HG03039 (cell line): ENCODE results near the gene F5.
A peak's percentile ranks its signal among the peaks of the same experiment; 100 is the strongest.
"Not testable (repeated sequence)": the region's sequence is repeated elsewhere in the genome, so short reads cannot be mapped to it uniquely, and the experiment has no call there.

Experiments used
- ATAC-seq: cut with Tn5 transposase; IDR thresholded peaks from one replicate; pipeline ENCODE4 v1.9.1; 2021; ENCODE audit warnings: mild to moderate bottlenecking, moderate library complexity; ENCODE audit not compliant: unreplicated experiment

The F5 gene

DNA sequence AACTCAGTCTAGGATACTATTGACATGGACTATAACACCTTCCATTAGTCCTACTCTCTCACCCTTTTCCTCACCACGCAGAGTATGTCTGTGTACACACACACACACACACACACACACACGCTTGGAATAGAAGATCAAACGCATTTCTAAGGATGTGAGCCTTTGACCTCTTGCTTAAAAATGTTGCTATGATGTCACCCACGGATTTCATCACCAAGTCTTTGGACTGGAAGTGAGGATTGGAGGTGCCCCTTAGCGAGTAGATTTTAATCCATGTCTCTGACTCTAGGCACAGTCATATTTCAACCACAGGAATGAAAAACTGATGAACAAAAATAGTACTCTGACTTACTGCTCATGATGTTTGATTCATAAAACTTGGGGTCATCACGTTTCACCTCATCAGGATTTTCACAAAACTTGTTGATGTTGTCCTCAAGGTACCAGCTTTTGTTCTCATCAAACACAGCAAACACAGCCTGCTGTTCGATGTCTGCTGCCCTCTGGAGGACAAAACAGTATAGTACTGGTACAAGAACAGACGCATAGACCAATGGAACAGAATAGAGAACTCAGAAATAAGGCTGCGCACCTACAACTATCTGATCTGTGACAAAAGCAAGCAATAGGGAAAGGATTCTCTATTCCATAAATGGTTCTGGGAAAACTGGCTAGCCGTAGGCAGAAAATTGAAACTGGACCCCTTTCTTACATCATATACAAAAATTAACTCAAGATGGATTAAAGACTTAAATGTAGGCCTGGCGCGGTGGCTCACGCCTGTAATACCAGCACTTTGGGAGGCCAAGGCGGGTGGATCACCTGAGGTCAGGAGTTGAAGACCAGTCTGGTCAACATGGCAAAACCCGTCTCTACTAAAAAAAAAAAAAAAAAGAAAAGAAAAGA lies 39.9 kb downstream of the F5 start:
- peak; percentile 63 for ATAC-seq

DNA sequence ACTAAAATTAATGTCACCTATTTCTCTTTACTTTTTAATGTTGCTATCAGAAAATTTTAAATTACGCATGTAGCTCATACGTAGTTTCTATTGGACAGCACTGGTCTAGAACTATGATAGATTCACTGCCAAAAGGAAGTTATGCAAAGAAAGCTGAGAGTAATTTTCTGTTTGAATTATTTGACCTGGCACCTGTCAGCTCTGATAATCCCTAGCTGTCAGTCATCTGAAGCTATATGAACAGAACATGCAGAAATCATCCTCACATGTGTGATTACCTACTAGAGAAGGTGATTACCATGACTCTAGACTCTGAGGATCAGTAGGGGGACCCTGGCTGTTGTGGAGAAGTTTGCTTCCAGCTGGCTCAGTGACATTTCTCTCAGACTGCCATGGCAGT lies 40.8 kb downstream of the F5 start:
- no peak for ATAC-seq

DNA sequence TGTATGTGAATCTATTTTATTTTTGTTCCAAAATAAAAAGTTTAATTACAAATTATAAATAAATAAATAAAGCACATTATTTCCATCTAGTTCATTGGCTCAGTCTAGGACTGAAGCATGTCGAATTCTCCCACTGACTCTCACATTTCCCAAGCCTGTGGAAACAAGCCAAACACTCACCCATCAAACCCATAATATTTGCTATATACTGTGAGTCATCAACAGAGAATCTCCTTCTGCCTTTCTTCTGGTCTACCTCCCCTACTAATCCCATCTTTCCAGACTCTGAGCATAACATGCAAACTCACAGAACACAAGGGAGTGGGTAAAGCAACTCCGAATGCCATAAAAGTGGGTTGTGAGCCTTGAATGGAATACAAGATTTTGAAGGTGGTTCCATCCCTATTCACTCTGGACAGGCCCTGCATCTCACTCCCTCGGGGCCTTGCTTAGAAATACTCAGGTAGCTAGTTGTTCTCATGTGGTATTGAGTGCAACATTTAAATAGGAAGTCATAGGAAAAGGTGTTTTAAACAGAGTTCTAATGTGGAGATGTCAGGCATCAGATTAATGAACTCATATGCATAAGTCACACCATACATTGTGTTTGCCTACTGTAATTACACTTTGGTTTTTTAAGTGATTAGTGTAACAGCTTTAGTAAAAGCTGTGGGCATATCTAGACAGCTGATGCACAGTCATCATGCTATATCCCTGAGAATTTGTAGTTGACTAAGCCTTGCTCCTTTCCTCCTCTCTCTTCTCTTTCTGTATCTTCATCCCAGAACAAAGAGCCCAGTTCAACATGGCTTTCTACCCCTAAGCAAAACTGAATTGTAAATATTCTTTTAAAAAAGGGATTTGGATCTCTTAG lies 47.0 kb downstream of the F5 start:
- ATAC-seq: no peak

DNA sequence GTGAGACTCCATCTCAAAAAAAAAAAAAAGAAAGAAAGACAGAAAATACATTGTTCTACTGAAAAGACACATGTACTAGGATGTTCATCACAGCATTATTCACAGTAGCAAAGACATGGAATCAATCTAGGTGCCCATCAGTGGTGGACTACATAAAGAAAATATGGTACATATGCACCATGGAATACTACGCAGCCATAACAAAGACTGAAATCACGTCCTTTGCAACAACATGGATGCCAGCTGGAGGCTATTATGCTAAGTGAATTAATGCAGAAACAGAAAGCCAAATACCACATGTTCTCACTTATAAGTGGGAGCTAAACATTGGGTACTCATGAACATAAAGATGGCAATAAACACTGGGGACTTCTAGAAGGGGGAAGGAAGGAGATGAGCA lies 51.6 kb downstream of the F5 start:
- ATAC-seq: no peak

GRCh38 chr1:169533528-169534190 lies 52.6 kb downstream of the F5 start:
- ATAC-seq: not testable (repeated sequence)

DNA sequence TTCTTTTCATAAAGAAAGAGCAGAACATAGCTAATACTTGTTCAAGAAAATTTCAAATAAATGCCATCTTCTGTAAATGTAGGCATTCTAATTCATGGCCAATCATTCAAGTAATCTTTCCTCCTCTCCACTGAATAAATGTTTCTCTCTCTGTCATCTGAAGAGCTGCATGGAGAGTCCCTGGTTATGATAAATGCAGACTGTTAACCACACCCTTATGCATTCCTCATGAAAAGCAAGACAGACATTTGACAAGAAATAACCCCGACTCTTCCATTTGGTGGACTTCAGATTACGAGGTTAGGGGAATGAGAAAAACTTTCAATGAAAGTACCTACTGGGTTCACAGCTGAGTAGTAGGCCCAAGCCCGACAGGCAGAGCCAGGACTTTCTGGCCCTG lies 55.8 kb downstream of the F5 start:
- ATAC-seq: no peak

DNA sequence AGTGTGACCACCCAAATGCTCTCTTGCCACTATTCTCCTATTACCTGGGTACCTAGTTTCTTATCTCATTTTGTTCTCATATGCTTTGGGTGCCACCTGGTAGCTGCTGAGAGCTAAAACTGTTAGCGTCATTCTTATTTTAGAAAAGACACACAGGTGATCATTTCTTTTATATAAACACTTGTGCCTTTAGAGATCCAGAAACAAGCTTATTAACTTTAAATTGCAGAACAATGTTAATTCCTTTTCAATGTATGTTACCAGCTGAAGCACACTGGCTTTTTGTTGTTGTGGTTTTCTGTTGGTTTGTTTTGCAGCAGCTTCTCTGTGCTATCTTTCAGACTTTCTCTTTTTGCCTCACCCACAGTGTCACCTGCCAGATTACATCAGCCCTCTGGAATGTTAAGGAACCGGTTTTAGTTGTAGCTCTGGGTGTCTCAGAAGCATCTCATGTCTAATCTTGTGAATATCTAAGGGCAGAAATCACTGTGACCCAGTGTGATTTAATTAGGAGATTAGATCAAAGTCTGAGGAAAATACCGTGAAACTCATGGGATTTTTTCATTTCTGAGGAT lies 57.1 kb downstream of the F5 start:
- ATAC-seq: no peak

GRCh38 chr1:169528215-169529067 lies 57.8 kb downstream of the F5 start:
- no peak for ATAC-seq

GRCh38 chr1:169527451-169528214 lies 58.6 kb downstream of the F5 start:
- ATAC-seq: no peak

DNA sequence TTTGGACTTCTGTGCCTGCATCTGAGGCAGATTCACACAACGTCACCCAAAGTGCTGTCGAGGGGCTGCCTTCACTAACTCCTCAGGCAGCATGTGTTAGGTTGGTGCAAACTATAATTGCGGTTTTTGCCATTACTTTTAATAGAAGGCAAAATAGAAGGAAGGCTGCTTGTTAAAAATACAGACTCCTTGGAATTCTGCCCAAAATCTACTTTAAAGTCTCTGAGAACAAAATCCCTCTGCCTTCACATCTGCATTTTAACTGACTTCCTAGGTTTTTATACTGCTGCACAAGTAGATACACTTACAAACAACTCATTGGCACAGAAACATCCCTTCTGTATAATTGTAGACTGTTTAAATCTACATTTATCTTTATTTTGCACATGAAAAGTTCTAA lies 59.3 kb downstream of the F5 start:
- no peak for ATAC-seq

DNA sequence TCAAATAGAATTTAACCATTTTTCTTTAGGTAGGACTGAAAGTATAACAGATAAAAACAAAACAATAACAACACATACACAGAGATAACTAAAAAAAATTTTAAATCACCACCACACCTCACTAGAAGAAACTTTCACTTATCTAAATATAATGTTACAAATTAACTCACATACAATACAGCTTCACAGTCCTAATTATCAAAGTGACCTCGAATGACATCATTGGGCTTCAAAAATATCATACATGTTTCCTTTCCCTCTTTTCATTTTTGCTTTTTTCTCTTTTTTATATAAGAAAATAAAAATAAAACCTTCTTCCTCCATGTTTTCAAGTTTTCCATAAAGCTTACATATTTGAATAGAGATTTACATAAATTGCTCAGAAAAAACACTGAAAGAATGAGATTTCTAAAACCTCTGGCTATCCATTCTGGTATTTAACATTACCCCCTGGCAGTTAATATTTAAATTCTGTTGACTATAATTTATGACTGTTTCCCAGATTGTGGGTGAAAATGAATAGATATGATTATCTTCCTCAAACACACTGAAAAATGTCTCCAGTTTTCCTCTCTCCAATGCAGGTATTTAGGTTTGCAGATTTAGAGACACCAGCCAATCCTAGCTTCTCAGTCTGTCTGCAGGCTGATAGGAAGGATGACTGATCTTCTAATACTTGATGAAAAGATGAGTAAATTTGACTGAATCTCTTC lies 60.0 kb downstream of the F5 start:
- no peak for ATAC-seq

- no peak for ATAC-seq
These were observed 60.9 kb downstream of the F5 start for GRCh38 chr1:169525391-169525790.

- no peak for ATAC-seq
These were observed 62.4 kb downstream of the F5 start for GRCh38 chr1:169523904-169524303.

DNA sequence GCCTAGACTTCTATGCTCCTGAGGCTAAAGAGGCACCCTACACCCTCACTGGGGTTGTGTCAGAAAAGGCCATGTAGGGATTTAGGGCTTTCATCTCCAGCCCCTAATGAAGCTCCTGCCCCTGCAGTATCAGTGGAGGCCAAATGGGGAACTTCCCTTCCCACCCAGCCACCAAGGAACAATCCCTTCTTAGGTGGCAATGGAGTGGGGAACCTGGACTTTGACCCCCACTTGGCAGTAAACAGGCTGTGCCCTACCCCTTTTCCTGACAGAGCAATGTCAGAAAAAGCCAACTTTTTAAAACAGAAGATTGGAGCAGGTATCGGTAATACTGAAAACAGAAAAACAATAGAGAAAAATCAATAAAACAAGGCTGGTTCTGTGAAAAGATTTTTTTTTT lies 65.1 kb downstream of the F5 start:
- ATAC-seq: no peak

- ATAC-seq: no peak
These were observed 68.6 kb downstream of the F5 start for GRCh38 chr1:169517558-169518186.

GRCh38 chr1:169515641-169516040 lies 70.6 kb downstream of the F5 start:
- ATAC-seq: no peak

DNA sequence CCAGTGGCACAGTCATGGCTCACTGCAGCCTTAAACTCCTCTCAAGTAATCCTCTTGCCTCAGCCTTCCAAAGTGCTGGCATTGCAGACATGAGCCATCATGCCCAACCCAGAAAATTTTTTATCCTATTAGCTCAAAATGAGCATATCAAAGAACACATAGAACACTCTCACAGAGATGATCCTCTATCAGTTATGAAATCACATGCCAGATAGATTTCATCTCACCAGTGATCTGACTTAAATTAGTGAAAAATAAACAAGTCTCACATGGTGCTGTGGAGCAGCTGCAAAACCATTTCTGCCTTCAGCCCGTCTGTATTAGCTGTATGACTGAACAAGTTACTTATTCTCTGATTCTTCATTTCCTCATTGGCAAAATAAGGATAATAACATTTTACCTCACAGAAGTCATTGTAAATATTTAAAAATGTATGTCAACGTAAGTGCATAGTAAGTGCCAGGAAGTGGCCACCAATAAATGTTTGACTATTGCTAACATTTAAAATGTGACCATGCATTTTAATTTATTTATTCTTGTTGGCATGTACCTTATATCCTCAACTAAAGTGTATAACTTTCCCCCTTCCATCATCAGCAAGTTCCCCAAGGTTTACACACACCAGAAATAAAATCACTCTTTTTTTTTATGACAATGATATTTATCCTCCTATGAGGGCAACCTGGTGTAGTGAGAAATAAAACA lies 71.6 kb downstream of the F5 start:
- no peak for ATAC-seq

DNA sequence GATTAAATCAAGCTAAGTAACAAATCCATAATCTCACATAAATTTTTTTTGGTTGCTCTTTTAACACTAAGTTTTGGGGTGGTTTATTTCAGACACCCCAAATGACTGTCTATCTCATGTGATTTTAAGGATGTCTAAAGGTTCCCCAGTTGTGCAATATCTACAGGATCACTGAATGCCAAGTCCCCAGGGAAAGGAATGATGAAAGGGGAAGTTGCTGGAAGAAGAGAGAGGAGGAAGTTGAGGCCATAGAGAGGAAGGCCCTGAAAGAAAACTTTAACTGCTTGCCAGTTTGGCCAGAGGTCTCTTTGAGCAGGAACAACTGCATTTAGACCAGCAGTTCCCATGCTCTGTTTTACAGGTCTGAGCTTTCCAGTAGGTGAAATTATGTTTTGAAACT lies 73.1 kb downstream of the F5 start:
- ATAC-seq: no peak
